Globus pallidus (tissue), 1 donor: ENCODE data around the gene AIF1.
A peak's percentile ranks its signal among the peaks of the same experiment; 100 is the strongest.

Experiments used
- DNase-seq: peaks from one replicate; pipeline ENCODE4 v3.0.0-alpha.2; 2015; ENCODE audit warnings: low spot score

AIF1 gene

DNA sequence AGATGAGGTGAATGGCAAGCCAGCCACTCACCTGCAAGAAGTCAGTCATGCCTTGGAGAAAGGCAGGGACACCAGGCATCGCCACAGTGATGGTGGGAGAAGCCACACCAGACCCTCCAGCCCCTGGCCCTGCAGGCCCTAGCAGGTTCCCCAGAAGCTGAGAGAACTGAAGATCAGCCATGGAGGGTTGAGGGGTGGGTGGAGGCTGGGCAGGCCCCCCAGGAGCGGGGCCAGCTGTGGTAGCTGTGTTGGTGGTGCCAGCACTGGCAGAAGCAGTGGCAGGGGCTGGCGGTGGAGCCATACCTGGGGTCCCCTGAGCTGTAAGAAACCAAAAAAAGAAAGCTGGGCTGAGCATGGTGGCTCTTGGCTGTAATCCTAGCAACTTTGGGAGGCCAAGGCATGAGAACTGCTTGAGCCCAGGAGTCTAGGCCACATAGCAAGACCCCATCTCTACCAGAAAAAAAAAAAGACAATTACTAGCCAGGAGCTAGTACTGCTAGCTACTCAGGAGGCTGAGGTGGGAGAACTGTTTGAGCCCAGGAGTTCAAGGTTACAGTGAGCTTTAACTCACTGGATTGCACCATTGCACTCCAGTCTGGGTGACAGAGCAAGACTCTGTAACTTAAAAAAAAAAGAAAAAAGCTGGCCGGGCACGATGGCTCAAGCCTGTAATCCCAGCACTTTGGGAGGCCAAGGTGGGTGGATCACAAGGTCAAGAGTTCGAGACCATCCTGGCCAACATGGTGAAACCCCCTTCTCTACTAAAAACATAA, 27.9 kb downstream of the AIF1 start:
- no peak for DNase-seq

- DNase-seq = no peak
Observed at GRCh38 chr6:31643818-31644454, 28.9 kb downstream of the AIF1 start.

- no peak for DNase-seq
Observed at GRCh38 chr6:31645325-31645724, 30.3 kb downstream of the AIF1 start.

DNA sequence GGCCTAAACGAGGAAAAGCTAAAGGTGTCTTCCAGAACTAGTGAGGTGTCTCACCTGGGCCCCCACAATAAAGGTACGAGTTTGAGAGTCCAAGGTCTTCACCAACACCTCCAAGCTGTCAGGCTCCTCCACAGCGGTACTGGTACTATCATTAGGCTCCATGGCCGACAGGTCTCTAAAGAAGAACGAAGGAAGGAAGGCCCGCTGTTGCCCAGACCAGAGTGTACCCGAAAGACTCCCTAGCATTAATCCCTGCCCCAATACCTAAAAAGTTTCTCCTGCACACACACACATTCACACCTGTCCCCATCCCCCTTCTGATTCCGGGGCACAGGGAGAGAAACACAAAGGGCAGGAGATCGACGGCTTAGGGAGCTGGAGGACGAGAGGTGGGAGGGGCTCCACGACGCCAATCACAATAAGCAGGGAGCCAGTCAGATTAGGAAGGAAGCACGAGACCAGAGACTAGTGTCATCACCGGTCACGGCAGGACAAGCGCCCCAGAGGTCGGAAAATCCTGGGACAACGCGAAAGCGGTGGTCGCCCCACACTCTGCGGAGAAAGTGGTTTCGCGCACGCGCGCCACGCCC, 36.7 kb downstream of the AIF1 start:
- no peak for DNase-seq

- DNase-seq = no peak
Observed at GRCh38 chr6:31652925-31653724, 38.1 kb downstream of the AIF1 start.

- DNase-seq = no peak
Observed at GRCh38 chr6:31654574-31655348, 39.7 kb downstream of the AIF1 start.

DNA sequence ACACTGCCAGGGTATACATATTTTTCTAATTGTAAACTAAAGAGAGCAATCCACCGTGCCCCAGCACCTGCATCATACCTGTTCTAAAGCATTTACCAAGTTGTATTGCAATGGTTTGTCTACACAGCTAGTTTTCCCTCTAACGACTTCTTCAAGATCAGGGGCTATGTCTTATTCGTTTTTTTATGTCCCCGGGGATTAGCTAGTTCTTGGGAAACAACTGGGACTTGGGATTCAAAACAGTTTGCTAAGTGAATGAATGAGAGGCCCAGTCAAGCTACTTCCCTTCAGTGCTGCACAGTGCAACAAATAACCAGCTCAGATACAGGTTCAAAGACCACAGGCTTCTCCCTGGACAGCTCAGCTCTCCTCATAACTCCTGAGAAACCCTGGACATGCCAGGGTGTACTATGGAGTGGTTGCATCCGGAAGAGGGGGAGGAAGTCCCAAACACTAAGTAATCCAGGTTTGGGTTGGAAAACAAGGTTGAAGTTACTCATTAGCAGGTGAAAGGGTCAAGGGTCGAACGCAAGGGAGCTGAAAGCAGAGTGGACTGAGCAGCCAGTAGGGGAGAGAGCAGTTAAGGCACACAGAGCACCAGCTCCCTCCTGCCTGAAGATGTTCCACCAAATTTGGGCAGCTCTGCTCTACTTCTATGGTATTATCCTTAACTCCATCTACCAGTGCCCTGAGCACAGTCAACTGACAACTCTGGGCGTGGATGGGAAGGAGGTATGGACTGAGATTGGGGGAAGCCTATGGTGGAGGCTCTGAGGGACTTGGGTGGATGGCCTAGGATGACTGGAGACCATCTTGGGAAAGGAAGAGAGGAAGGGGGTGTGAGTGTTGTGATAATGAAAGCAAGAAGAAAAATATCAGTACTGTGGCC, 40.6 kb downstream of the AIF1 start, which contains the start of gene APOM:
Gene APOM (plus strand): TSS at position 546 of the 889 bp plus-strand sequence. CDS start 73 bp downstream, at position 619.
- no peak for DNase-seq

GRCh38 chr6:31657406-31658157, 42.5 kb downstream of the AIF1 start:
- DNase-seq = no peak

DNA sequence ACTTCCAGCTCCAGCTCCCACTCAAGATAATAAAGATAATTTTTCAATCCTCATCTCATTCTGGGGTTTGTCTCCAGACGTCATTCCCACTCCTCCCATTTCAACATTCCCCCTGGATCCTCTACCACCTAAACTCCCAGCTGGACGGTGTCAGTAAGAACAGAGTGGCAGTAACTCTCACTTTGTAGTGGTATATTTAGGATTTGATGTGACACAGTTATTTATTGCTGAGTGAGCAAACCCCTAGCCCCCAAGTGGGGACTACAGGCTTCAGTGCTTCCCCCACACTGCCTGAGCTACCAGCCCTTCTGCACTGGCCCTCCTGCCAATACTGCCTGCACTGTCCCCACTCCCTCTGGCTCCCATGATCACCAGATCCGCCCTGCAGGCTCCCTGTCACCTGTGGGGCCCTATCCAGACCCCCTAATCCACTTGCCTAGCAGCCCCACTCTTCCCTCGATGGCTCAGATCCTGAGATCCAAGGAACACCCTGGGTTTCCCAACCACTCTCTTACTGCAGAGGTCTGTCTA, 43.2 kb downstream of the AIF1 start:
- DNase-seq = no peak

- no peak for DNase-seq
Observed at GRCh38 chr6:31658983-31659648, 44.1 kb downstream of the AIF1 start.

- DNase-seq = no peak
Observed at GRCh38 chr6:31659649-31660380, 44.8 kb downstream of the AIF1 start.

GRCh38 chr6:31660381-31661261, 45.6 kb downstream of the AIF1 start, which contains the start of gene C6orf47:
Gene C6orf47, minus strand, starts transcription at chr6:31660778. Its CDS starts 831 bp downstream, at chr6:31659947.
- peak; percentile 82 for DNase-seq

DNA sequence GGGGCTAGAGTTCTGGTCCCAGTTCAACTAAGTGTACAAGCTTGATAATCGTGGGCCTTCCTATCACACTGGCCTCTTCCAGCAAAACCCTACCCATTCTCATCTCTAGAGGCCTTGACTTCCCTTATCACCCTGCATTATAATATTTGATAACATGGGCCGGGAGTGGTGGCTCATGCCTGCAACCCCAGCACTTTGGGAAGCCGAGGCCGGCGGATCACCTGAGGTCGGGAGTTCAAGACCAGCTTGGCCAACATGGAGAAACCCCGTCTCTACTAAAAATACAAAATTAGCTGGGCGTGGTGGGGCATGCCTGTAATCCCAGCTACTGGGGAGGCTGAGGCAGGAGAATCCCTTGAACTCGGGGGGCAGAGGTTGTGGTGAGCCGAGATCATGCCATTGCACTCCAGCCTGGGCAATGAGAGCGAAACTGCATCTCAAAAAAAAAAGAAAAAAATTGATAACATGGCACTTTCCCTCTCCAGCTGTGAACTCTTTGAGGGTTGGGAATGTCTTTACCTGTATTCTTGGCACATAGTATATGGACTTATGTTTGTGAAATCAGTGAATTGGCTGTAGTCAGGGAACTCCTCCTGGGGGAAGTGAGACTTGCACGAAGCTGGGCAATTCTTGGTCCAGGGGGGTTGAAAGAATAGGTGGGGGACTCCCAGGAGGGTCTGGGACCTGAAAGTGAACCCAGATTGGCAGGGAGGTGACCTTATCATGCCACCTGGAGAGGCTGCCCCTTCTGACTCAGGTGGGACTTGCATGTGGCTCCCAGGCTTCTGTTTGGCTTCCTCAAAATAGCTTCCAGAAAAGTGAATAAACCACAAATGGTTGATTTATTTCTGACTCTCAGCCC, 46.5 kb downstream of the AIF1 start:
- no peak for DNase-seq

DNA sequence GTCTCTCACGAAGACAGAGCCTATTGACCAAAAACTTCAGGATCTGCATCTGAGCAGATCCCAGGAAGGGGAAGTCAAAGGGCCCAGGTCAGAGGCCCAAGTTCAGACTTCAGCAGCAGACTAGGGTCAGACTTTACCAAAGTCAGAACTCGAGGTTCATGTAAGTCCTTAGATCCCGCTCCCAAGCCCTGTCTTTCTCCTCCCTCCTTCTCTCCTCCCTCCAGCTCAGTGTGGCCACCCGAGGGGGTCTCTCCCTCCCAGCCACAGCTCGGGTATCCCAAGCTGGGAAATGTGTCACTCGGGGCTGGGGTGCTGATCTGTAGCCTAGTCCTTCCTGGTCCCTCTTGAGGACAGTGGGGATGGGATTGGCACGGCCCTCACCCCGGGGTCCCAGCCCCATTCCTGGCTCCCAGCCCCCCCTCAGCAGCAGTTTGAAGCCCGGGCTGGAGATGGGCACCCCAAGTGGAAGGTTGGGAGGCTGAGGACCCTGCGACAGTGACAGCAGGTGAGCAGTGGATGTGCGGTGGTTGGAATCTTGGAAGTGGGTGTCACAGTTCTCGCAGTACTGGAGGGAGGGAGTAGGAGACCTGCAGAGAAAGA, 47.2 kb downstream of the AIF1 start:
- no peak for DNase-seq

DNA sequence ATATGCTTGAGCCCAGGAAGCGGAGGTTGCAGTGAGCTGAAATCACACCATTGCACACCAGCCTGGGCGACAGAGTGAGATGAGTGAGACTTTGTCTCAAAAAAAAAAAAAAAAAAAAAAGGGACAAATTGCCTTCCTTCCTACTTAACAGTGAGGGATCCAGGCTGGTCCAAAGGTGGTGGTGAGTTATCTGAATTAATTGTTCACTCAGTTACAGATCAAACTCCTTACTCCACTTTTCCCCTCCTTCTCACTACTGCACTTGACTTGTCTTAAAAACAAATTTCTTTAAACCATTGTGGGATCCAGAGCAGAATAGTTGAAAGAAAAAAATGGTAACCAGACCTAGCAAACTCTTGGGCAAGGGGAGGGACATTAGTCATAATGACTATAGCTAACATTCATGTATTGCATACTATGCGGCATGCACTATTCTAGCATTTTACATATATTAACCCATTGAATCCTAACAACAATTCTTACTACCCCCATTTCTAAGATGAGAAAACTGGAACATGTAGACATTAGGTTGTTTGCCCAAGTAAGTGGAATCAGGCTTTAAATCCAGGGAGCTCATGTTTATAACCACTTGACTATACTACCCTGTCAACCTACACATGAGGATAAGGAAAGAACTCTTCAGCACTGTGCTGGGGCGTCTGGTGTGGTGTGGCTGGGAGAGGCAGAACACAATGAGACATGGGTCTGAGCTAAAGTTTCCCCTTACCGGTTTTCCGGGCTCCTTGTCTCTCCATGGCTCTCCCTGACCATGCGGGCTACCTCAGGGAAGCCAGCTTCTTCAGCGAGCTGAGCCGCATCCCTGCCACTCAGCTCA, 48.3 kb downstream of the AIF1 start:
- DNase-seq = no peak
